SH-SY5Y (cell line): ENCODE measurements around the gene MST1R.

Source experiments
- GATA2 ChIP-seq: IDR thresholded peaks from 2 replicates; pipeline ENCODE4 v1.6.1; 2011; ENCODE audit warnings: mild to moderate bottlenecking, low read depth, low read length
- GATA3 ChIP-seq: IDR thresholded peaks from 2 replicates; pipeline ENCODE4 v1.6.1; 2011; ENCODE audit warnings: low read depth, mild to moderate bottlenecking, low read length, moderate library complexity

- TF ChIP-seq GATA2 (no peak), GATA3 (no peak)
Observed at GRCh38 chr3:49899815-49900214, 3.9 kb downstream of the MST1R start.
